Endothelial cell of umbilical vein (primary cell): Measurements from ENCODE around the gene SLC26A2. TPM values are rescaled to one million over a fixed set of nuclear protein-coding genes. Genes with fewer than 3 reads are reported as not detected.

ENCODE experiments used
- BruUV-seq: library from RNA; stranded (reverse); fragments of 400-500 nt; replicated peaks from 2 replicates; lab custom pipeline; 2021; lab: Mats Ljungman, UMichigan
- CTCF ChIA-PET: fragments of 300-600, 350-600 bp; sonication (Branson Sonifier 250); formaldehyde crosslinking; loops from one replicate; lab custom pipeline; 2021; ENCODE audit warnings: antibody characterized with exemption, inconsistent platforms; lab: Charles Lee
- POLR2A ChIA-PET: fragments of 300-600, 350-600 bp; sonication (Branson Sonifier 250); formaldehyde crosslinking; loops from one replicate; lab custom pipeline; 2021; ENCODE audit warnings: antibody characterized with exemption, inconsistent platforms; lab: Charles Lee
- DNase-seq: peaks from one replicate; pipeline ENCODE4 v3.0.0-alpha.2; 2011; ENCODE audit warnings: low read depth, low spot score
- FAIRE-seq: peaks from 2 replicates; lab custom pipeline; 2011; peaks lifted over from hg19 to GRCh38; lab: Jason Lieb, UNC
- H2AFZ ChIP-seq: 2 replicates; pipeline ENCODE4 v1.6.0; 2012; ENCODE audit warnings: low read depth, low read length, control low read depth, inconsistent platforms
- H3K27ac ChIP-seq: 2 replicates; pipeline ENCODE4 v1.5.1; 2011; ENCODE audit warnings: low read depth, mild to moderate bottlenecking, control low read depth, low read length, moderate library complexity; ENCODE audit not compliant: insufficient read depth
- H3K27me3 ChIP-seq, 2 experiments: 2 replicates each; pipeline versions ENCODE4 v1.6.0 to v1.6.1; 2011; ENCODE audit warnings: low read length in 2 of 2, mixed read lengths in 1 of 2; ENCODE audit not compliant: control insufficient read depth in 2 of 2, insufficient read depth in 2 of 2
- H3K36me3 ChIP-seq, 2 experiments: 2 replicates in 1 of 2; 3 replicates in 1 of 2; pipeline ENCODE4 v1.5.1; 2011; ENCODE audit warnings: low read length in 2 of 2, mild to moderate bottlenecking in 1 of 2, moderate library complexity in 1 of 2; ENCODE audit not compliant: control insufficient read depth in 2 of 2, insufficient read depth in 2 of 2; ENCODE audit errors: extremely low read depth in 1 of 2
- H3K4me1 ChIP-seq: 3 replicates; pipeline ENCODE4 v1.5.1; 2011; ENCODE audit warnings: mild to moderate bottlenecking, low read length; ENCODE audit not compliant: control insufficient read depth, insufficient read depth; ENCODE audit errors: extremely low read depth
- H3K4me2 ChIP-seq: 2 replicates; pipeline ENCODE4 v1.6.1; 2011; ENCODE audit warnings: low read length, control low read depth, mixed read lengths; ENCODE audit not compliant: insufficient read depth
- H3K4me3 ChIP-seq, 3 experiments: fragments of 200-600 bp in 1 of 3; sonication (generic), shearing (Covaris generic) in 1 of 3; replicated peaks in 1 of 3; 2 replicates each; pipeline ENCODE4 v1.5.1; 2011 to 2016; ENCODE audit warnings: control low read depth in 3 of 3, low read length in 3 of 3, mild to moderate bottlenecking in 2 of 3, inconsistent platforms in 1 of 3, low read depth in 1 of 3, moderate library complexity in 1 of 3; ENCODE audit not compliant: insufficient read depth in 1 of 3
- H3K79me2 ChIP-seq: 2 replicates; pipeline ENCODE4 v1.6.0; 2012; ENCODE audit warnings: low read length, inconsistent platforms; ENCODE audit not compliant: control insufficient read depth, insufficient read depth
- H3K9ac ChIP-seq: replicated peaks from 2 replicates; pipeline ENCODE3; 2011; ENCODE audit warnings: low read length, control low read depth; ENCODE audit not compliant: insufficient read depth; ENCODE audit errors: extremely low read depth
- H3K9me1 ChIP-seq: replicated peaks from 3 replicates; pipeline ENCODE4 v1.6.0; 2011; ENCODE audit warnings: mild to moderate bottlenecking, low read length; ENCODE audit not compliant: control insufficient read depth, insufficient read depth; ENCODE audit errors: extremely low read depth
- H3K9me3 ChIP-seq: replicated peaks from 2 replicates; pipeline ENCODE4 v1.5.1; 2012; ENCODE audit warnings: low read length, inconsistent platforms; ENCODE audit not compliant: control insufficient read depth, insufficient read depth
- H4K20me1 ChIP-seq: replicated peaks from 2 replicates; pipeline ENCODE3; 2011; ENCODE audit warnings: mild to moderate bottlenecking, low read length; ENCODE audit not compliant: control insufficient read depth, insufficient read depth; ENCODE audit errors: extremely low read depth
- EZH2 ChIP-seq: IDR thresholded peaks from 2 replicates; pipeline ENCODE4 v1.6.1; 2012; ENCODE audit warnings: borderline replicate concordance, low read depth, mild to moderate bottlenecking, moderate library complexity, low read length, inconsistent platforms; ENCODE audit not compliant: severe bottlenecking
- FOS ChIP-seq: IDR thresholded peaks from 2 replicates; pipeline ENCODE4 v1.6.1; 2011; ENCODE audit warnings: mild to moderate bottlenecking, low read length, moderate library complexity, borderline replicate concordance; ENCODE audit not compliant: insufficient read depth
- GATA2 ChIP-seq: IDR thresholded peaks from 2 replicates; pipeline ENCODE4 v1.7.0; 2011; ENCODE audit warnings: low read depth, mild to moderate bottlenecking, moderate library complexity, mixed read lengths, low read length; ENCODE audit not compliant: insufficient read length, insufficient read depth
- JUN ChIP-seq: IDR thresholded peaks from 2 replicates; pipeline ENCODE4 v1.6.1; 2011; ENCODE audit warnings: borderline replicate concordance, low read depth; ENCODE audit not compliant: insufficient read length, insufficient read depth
- MYC ChIP-seq: IDR thresholded peaks from one replicate; pipeline ENCODE4 v1.6.1; 2011; ENCODE audit warnings: mild to moderate bottlenecking, low read depth, low read length
- POLR2A ChIP-seq: IDR thresholded peaks from 2 replicates; pipeline ENCODE4 v1.6.1; 2012; ENCODE audit warnings: low read depth, mild to moderate bottlenecking, control low read depth, low read length
- POLR2AphosphoS5 ChIP-seq: IDR thresholded peaks from 2 replicates; pipeline ENCODE4 v1.6.1; 2012; ENCODE audit warnings: low read depth, mild to moderate bottlenecking, control low read depth, low read length, moderate library complexity; ENCODE audit not compliant: insufficient read depth
- dilution Hi-C: fragments of 300-500 bp; cut with MboI; formaldehyde crosslinking; loops from one replicate; pipeline ENCODE4 v1.15.0; 2019; ENCODE audit warnings: low sequenced_read_pairs; ENCODE audit not compliant: extremely low pct_ligation_motif_present
- intact Hi-C: fragments of 100-400 bp; cut with micrococcal nuclease; formaldehyde crosslinking; loops from one replicate; pipeline ENCODE4 v1.10.0; 2022
- polyA plus RNA-seq, 4 experiments: library from polyadenylated mRNA; depleted of rRNA in 3 of 4; stranded (reverse) in 3 of 4; unstranded in 1 of 4; fragments of >200 nt; gene quantifications; 2 replicates each; pipeline versions ENCODE4 v1.2.1 to v1.2.3, GENCODE V29; 2011 to 2012; ENCODE audit warnings: missing spikeins in 1 of 4
- total RNA-seq: library from RNA; stranded (reverse); gene quantifications from 2 replicates; pipeline ENCODE4 v1.2.3, GENCODE V29; 2021
- TF ChIP-seq, protein P1 (sequence below), 2 donors: IDR thresholded peaks; 1 replicate in 1 of 2; 2 replicates in 1 of 2; pipeline ENCODE4 v1.5.1; 2011; ENCODE audit warnings: low read length in 2 of 2, mild to moderate bottlenecking in 2 of 2, moderate library complexity in 2 of 2, control low read depth in 1 of 2, inconsistent platforms in 1 of 2, low read depth in 1 of 2; ENCODE audit not compliant: insufficient read depth in 1 of 2; ENCODE audit errors: extremely low read depth in 1 of 2
- TF ChIP-seq, protein P2 (sequence below): IDR thresholded peaks from 2 replicates; pipeline ENCODE4 v1.6.1; 2011; ENCODE audit not compliant: insufficient read depth, insufficient read length

SLC26A2 gene
- total and polyA plus RNA-seq, 2 donors (not counting 3 experiments of a cell fraction or from before 2014, with no cell fraction given) = 5.9 to 16.8 TPM

DNA sequence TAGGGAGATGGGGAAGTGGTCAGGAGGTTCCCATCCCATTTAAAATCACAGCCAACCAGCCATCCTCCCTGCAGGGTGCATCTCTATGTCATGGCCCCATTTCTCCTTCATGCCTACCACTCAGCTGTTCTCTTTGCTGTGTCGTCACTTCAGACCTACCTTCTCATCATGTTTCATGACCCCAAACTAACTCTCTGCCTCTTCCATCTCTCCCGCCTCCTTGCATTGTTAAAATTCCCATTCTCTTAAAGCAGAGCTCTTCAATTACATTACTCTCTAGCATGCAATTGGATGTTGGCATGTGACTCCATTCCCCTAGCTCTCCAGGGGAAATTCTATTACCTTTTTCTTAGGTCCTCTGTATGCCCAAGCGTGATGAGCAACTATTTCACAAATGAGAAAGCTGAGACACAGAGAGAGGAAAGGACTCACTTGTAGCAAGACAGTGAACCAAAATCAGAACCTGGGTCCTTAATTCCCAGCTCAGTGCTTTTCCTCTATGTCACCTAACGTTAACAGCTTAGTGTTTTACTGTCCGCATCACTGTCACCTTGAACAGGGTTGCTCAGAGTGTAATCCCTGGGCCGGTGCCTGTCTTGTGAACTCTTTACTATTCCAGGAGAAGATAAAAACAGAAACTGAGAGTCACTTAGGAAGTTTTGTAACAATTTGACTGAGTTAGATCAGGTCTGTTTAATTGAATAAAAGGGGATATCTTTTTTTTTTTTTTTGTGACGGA, 44.1 kb upstream of the SLC26A2 start:
- POLR2A ChIA-PET = no interaction called here
- Histone ChIP-seq H3K27me3 (no peaks in the 10 kb centered on the region), H3K79me2 (no peaks in the 10 kb centered on the region), H3K36me3 (no peaks in the 10 kb centered on the region), H4K20me1 (no peaks in the 10 kb centered on the region), H3K4me3 (no peak overlapping the region), H3K9ac (no peak overlapping the region), H3K4me2 (peak overlapping the region; percentile 38), H3K9me1 (no peaks in the 10 kb centered on the region), H3K4me1 (peaks cover 34% of the 10 kb centered on the region), H3K27ac (no peak overlapping the region), H3K9me3 (no peaks in the 10 kb centered on the region), H2AFZ (peak overlapping the region; percentile 3)
- FAIRE-seq (no peak), DNase-seq (no peak)
- no peak for TF ChIP-seq EZH2
- TF ChIP-seq POLR2AphosphoS5 = no peak
- TF ChIP-seq FOS = no peak
- TF ChIP-seq, protein P1, sequence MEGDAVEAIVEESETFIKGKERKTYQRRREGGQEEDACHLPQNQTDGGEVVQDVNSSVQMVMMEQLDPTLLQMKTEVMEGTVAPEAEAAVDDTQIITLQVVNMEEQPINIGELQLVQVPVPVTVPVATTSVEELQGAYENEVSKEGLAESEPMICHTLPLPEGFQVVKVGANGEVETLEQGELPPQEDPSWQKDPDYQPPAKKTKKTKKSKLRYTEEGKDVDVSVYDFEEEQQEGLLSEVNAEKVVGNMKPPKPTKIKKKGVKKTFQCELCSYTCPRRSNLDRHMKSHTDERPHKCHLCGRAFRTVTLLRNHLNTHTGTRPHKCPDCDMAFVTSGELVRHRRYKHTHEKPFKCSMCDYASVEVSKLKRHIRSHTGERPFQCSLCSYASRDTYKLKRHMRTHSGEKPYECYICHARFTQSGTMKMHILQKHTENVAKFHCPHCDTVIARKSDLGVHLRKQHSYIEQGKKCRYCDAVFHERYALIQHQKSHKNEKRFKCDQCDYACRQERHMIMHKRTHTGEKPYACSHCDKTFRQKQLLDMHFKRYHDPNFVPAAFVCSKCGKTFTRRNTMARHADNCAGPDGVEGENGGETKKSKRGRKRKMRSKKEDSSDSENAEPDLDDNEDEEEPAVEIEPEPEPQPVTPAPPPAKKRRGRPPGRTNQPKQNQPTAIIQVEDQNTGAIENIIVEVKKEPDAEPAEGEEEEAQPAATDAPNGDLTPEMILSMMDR (IDR thresholded peaks at IDR 0.05; ENCODE audit: extremely low read depth in 1 of 2, insufficient read depth in 1 of 2, low read depth in 1 of 2, low read length in 2 of 2) = no peak
- no peak for TF ChIP-seq POLR2A
- TF ChIP-seq, protein P2, sequence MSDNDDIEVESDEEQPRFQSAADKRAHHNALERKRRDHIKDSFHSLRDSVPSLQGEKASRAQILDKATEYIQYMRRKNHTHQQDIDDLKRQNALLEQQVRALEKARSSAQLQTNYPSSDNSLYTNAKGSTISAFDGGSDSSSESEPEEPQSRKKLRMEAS = no peak
- TF ChIP-seq JUN = no peak
- no peak for TF ChIP-seq GATA2
- TF ChIP-seq MYC = no peak
- dilution Hi-C loops (no loop called here), intact Hi-C loops (loop anchor here (1.0 kb wide), 1 partner anchor 43 kb away; no protein-coding TSS in a partner anchor)
- no TSS peak for BruUV-seq
- CTCF ChIA-PET = interaction anchor here (1.7 kb wide), 1 partner anchor 43 kb away, joined by 7 read pairs; the partner anchor contains the start of gene SLC26A2
